T47D (cell line): ENCODE data around the gene ZNF618.

Source experiments
- DNase-seq, 2 experiments: peaks; one replicate each; pipeline versions ENCODE4 v3.0.0 to v3.0.0-alpha.2; 2011 to 2012; ENCODE audit warnings: low read depth in 1 of 2, low spot score in 1 of 2
- JUND ChIP-seq: IDR thresholded peaks from 2 replicates; pipeline ENCODE4 v1.6.1; 2012; ENCODE audit warnings: low read depth
- in situ Hi-C: cut with HindIII; loops from 2 replicates; pipeline ENCODE4 v1.10.0; 2016; ENCODE audit warnings: low sequenced_read_pairs, low pct_unique_long_range_greater_than_20kb

Gene ZNF618

DNA sequence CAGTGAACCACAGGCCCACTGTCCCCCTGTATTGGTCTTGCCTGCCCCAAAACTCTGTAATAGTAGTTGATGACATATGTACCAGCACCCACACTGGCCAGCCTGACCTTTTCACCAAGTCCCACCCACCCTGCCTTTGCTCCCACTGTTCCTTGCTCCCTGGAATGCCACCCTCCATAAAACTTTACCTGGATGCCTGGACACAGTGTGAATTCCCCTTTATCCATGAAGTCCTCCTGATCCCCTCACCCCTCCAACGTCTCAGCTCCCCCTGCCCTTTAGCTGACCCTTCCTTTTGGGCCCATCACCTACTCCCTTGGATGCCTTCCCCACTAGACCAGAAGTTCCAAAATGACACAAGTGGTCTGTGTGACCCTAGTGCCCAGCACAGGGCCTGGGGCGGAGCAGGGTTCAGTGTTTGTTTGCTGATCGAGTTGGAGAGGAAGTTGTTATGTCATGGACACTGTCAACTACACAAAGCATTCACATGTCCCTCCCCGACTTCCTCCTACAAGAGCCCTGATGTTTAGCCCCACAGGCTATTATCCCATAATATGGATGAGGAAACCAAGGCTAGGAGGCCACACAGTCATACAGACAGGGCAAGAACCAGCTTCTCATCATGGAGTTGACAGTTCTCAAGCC is 185.8 kb downstream of the ZNF618 start:
- in situ Hi-C loops = no loop called here
- no peak for TF ChIP-seq JUND

DNA sequence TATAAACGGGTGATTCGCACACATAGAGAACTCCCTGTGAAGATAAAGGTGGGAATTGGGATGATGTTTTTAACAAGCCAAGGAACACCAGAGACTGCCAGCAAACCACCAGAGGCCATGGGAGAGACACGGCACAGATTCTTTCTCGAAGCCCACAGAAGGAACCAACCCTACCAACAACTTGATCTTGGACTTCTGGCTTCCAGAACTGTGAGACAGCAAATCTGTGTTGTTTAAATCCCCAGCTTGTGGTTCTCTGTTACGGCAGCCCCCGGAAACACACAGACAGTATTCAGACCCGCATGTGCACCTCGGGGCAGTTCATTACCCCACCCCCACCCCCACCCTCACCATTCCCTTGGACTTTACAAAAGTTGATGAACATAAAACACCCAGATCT is 189.2 kb downstream of the ZNF618 start:
- no peak for TF ChIP-seq JUND
- in situ Hi-C loops = no loop called here
- DNase-seq = no peak

More for the DNA sequence above, 185.8 kb downstream of the ZNF618 start:
- no peak for DNase-seq

DNA sequence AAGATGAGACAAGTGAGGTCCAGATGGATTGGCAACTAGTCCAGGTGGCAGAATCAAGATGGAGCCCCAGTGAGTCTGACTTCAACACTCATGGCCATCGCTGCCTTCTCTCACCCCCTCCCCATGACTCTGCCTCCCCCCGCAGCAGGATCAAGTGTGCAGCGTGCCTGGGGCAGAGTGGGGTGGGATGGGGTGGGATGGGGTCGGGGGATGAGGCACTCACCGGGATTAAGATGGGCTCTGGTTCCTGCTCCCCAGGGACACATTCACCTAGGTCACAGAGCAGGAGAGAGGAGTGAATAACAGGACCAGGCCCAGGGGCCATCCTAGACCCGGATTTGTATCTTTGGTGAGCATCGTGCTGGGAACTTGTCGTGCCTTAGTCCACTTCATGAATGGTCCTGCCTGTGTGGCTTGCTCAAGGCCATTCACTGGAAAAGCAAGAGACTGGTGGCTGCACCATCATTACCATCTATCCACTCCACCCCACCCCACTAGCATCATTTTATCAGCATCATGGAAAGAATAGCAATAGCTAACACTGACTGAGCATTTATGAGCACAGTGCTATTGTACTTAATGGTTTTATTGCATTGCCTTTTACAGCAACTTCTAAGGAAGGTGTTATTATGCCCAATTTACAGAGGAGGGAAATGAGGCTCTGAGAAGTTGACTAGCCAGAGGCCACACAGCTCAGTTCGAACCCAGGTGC is 193.5 kb downstream of the ZNF618 start:
- DNase-seq = no peak
- in situ Hi-C loops = no loop called here
- no peak for TF ChIP-seq JUND

DNA sequence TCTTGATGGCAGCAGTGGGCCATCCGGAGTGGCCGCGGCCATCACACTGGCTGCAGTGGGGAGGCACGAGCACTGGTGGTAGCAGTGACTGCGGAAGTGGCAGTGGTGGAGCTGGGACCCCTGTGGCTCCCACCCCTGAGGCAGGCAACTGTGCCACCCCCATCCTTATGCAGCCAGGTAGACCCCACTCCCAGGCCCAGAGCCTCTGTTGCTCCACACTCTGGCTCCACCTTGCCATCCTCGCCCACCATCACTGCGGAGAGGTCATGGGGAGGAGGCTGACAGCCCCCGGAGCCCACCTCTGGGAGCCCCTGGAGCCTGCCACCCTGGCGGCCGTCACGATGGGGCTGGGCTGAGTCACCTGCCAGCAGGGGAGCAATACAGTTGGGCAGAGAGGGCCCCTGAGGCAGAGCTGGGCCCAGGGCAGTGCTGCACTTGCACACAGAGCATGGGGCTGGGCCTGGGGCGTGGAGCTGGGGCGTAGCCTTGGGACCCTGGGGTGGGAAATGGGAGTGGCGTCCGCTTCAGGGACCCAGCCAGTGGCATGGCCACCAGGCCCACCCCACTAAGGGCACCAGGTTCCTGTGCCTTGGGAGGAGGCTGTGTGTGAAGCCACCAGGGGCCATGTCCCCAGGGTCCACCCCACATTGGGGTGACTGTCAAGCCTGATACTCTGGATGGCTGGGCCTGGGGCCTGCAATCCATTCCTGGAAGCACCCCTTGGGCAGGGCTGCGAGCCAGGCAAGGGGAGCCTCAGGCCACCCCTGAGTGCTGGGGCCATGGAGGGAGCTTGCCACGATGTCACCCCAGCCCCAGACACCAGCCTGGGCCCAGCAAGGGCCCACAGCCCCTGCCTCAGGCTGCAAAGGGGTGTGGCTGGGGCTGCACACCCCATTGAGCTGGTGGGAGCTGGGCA is 194.3 kb downstream of the ZNF618 start:
- in situ Hi-C loops = no loop called here
- no peak for TF ChIP-seq JUND
- DNase-seq = no peak

GRCh38 chr9:114071197-114071795 is 195.2 kb downstream of the ZNF618 start:
- TF ChIP-seq JUND = no peak
- in situ Hi-C loops = no loop called here
- no peak for DNase-seq

- in situ Hi-C loops = no loop called here
- DNase-seq = no peak
- TF ChIP-seq JUND = no peak
Observed at GRCh38 chr9:114072184-114073140, 196.4 kb downstream of the ZNF618 start.

- in situ Hi-C loops = no loop called here
- TF ChIP-seq JUND = no peak
- DNase-seq = no peak
Observed at GRCh38 chr9:114075602-114076001, 199.5 kb downstream of the ZNF618 start.

DNA sequence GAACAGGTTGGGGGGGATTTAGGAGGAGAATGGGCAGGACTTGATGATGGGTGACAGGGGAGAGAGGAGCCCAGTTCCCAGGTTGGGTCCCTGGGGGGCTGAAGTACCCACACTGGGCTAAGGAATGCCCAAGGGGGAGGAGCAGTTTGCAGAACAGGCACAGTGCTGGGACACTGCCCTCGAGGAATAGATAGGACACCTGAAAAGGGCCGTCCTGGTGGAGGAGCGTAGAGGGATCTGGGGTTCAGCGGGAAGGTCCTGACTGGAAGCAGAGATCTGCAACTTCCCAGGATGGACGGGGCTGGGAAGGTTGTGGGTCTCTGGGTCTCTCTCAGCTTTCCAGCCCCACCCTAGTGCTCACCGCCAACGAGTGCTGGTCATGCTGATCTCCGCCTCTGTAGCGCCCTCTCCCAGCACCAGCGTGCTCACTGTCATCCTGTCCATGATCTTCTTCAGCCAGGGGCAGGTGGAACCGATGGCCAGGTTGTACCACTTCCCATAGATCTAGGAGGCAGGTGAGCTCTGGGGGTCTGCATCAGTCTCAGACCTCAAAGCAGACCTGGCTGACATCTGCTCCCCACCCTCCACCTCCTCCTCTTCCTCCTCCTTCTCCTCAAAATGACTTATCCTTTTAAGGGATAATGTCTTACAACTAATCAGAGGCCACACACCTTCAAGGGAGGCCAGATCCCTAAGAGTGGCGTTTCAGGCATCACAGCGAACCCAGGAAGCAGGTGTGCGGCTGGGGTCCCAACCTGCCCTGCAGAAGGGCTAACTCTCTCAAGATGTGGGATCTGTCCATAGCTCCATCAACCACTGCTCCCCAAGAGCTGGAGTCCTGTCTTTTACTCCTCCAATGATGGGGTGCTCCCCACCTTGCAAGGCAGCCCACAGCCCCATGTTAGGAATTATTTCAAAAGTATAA is 200.4 kb downstream of the ZNF618 start:
- TF ChIP-seq JUND = no peak
- no peak for DNase-seq
- in situ Hi-C loops = no loop called here

DNA sequence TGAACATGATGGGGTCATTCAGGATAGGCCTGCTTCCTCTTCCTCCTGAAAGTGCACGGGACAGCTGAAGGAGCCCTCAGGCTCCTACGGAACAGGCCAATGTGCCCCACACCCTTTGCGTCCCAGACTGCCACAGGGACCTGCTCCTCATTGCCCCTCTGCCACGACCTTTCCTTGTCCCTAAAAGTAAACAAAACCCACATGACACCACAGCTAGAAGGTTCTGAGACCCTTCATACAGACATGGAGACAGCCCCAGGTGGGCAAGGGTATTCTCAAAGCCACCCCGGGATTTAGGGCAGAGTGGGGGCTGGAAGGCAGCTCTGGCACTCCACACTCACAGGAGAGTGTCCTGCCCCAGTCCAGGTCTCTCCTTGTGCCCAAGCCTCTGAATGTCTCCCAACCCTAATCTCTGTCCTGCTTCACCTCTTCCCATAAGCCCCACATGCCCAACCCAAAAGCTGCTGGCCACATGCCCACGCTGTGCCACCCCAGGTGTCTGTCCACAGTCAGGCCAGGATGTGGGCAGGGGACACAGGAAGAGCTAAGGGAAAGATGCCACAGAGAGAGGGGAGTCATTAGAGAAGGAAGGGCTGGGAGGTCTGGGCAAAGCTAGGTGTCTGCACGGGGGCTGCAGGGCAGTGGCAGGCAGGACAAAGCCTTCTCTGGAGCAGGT is 201.2 kb downstream of the ZNF618 start:
- in situ Hi-C loops = no loop called here
- TF ChIP-seq JUND = no peak
- DNase-seq = no peak

- in situ Hi-C loops = no loop called here
Observed at GRCh38 chr9:114078021-114078780, 202.1 kb downstream of the ZNF618 start, which contains the start of gene AMBP. Gene AMBP, minus strand, starts transcription at chr9:114078300. Its CDS starts 91 bp downstream, at chr9:114078209.

More at GRCh38 chr9:114078021-114078780, 202.1 kb downstream of the ZNF618 start, which contains the start of gene AMBP:
- no peak for TF ChIP-seq JUND
- DNase-seq = no peak
